ENCODE measurements around the gene EPO. TPM values are rescaled to one million over a fixed set of nuclear protein-coding genes. Genes with fewer than 3 reads are reported as not detected.

EPO gene
- total RNA-seq, 4 donors from 2014 or later: 0.97 TPM; not detected in 3

DNA sequence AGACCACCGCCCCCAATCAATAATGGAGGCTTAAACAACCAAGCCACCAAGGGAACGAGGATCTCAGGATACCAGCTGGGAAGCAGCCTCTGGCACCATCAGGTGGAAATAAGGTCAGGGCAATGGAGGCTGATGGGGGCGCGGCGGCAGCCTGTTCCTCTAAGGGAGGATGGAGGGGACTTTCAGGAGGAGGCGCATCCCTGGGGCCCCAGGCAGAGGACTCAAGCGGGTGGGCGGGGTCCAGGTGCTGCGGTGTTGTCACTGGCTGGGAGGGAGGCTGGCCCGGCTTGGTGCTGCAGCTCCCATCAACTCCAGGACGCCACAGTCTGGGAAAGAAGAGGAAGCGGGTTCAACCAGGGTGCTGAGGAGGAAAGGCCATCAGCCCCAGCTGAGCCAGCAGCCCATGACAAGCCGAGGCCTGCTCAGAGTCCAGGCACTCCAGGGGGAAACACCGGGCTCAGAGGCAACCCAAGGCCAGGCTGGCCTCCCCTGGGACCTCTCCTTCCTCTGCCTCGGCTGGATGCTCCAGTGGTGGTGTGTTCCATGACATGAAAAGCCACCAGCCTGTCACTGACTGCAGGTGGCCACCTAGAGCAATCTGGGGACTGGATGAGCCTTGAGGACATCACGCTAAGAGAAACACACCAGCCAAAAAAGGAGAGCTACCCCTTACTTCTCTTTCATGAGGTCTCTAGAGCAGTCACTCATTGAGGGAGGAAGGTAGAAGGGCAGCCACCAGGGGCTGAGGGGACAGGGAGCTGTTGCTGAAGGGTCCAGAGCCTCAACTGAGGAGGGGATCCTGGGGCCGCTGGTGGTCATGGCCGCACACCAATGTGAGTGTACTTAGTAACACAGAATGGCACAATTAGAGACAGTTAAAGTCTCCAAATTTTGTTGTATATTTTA is 30.8 kb upstream of the EPO start:
- peaks cover 48% of the 10 kb centered on the region for H3K36me3 ChIP-seq
- WGBS: 81% methylated on average over 14 of the region's 18 CpGs
- H3K27ac ChIP-seq: no peak overlapping the region
- peaks cover 40% of the 10 kb centered on the region for H3K4me1 ChIP-seq
- no peak overlapping the region for H3K4me3 ChIP-seq
- no peaks in the 10 kb centered on the region for H3K27me3 ChIP-seq
- H3K9me3 ChIP-seq: no peaks in the 10 kb centered on the region
- DNase-seq (ENCODE audit: low spot score in 2 of 2): no peak
- TF ChIP-seq, protein P1, sequence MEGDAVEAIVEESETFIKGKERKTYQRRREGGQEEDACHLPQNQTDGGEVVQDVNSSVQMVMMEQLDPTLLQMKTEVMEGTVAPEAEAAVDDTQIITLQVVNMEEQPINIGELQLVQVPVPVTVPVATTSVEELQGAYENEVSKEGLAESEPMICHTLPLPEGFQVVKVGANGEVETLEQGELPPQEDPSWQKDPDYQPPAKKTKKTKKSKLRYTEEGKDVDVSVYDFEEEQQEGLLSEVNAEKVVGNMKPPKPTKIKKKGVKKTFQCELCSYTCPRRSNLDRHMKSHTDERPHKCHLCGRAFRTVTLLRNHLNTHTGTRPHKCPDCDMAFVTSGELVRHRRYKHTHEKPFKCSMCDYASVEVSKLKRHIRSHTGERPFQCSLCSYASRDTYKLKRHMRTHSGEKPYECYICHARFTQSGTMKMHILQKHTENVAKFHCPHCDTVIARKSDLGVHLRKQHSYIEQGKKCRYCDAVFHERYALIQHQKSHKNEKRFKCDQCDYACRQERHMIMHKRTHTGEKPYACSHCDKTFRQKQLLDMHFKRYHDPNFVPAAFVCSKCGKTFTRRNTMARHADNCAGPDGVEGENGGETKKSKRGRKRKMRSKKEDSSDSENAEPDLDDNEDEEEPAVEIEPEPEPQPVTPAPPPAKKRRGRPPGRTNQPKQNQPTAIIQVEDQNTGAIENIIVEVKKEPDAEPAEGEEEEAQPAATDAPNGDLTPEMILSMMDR (IDR thresholded peaks at IDR 0.05): no peak
- TF ChIP-seq POLR2AphosphoS5 (IDR thresholded peaks at IDR 0.05): no peak
- TF ChIP-seq POLR2A (IDR thresholded peaks at IDR 0.05): no peak
- TF ChIP-seq EP300 (IDR thresholded peaks at IDR 0.05): no peak

DNA sequence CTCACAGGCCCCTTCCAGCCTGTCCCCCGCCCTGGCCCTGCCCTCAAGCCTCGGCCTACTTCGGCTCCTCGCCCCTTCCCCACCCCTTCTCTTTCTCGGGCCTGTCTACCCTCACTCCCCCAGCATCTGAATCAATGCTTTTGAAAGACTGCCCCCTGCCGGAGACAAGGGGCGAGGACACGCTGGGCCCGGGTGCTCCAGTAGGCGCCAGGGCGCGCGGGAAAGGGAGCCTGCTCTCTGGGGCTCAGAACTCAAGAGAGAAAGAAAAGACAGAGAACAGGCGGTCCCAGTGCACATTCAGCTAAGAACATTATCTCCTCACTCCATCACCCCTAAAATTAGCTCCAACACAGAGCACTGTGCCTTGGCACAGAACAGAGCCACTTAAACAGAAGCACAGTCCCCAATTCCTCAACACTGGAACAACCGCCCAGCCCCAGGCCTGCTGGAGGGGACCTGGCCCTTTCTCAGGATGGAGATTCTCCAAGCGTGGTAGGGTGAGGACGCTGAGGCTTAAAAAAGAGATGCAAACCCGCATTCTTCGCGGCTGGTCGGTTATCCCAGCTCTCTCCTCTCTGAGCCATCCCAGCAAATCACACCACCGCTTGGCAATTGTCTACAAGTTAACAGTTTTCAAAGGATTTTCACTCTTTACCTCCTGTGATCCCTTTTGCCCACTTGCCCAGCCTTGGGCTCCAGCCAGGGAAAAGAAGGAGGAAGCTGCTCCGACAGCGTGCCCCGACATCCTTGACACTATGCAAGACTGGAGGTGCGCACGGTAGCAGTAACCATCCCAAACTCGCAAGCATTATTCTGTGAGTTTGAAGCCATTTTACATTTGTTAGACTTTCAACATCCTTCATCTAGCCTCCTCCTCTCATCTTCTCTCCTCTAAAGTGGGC is 28.3 kb upstream of the EPO start:
- WGBS: 20% methylated on average over 28 of the region's 28 CpGs
- Histone ChIP-seq H3K27ac (no peak overlapping the region), H3K4me3 (peak overlapping the region; percentile 96), H3K9me3 (no peaks in the 10 kb centered on the region), H3K36me3 (peaks cover 23% of the 10 kb centered on the region), H3K4me1 (peaks cover 46% of the 10 kb centered on the region), H3K27me3 (no peaks in the 10 kb centered on the region)
- no peak for TF ChIP-seq EP300 (IDR thresholded peaks at IDR 0.05)
- TF ChIP-seq, protein P1 (IDR thresholded peaks at IDR 0.05): peak; percentile 74 to 96
- no peak for TF ChIP-seq POLR2AphosphoS5 (IDR thresholded peaks at IDR 0.05)
- peak in 1 of 2 donors; percentile 85 for DNase-seq (ENCODE audit: low spot score in 2 of 2)

DNA sequence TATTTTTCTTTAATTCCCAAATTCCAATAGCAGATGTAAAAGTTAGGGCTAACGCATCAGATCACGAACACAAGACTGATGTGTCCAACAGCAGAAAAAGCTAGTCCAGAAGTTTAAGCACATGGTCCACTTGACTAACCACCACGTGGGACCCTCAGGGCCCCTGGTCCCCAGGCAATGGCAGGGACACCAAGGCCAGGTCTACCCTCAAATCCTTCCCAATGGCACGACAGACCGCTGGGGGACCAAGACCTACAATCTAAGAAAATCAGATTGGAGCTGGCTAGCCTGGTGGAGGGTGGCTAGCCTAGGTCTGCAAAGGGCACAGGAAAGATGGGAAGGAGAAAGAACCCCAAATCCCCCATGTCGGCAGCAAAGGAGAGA is 27.7 kb upstream of the EPO start:
- WGBS: 46% methylated on average over 6 of the region's 6 CpGs
- Histone ChIP-seq H3K9me3 (no peaks in the 10 kb centered on the region), H3K36me3 (peaks cover 17% of the 10 kb centered on the region), H3K27me3 (no peaks in the 10 kb centered on the region), H3K4me3 (peak overlapping the region; percentile 96), H3K27ac (no peak overlapping the region), H3K4me1 (peaks cover 46% of the 10 kb centered on the region)
- TF ChIP-seq, protein P1 (IDR thresholded peaks at IDR 0.05): no peak
- TF ChIP-seq POLR2A (IDR thresholded peaks at IDR 0.05): no peak
- no peak for TF ChIP-seq EP300 (IDR thresholded peaks at IDR 0.05)
- no peak for TF ChIP-seq POLR2AphosphoS5 (IDR thresholded peaks at IDR 0.05)
- DNase-seq (ENCODE audit: low spot score in 2 of 2): no peak

DNA sequence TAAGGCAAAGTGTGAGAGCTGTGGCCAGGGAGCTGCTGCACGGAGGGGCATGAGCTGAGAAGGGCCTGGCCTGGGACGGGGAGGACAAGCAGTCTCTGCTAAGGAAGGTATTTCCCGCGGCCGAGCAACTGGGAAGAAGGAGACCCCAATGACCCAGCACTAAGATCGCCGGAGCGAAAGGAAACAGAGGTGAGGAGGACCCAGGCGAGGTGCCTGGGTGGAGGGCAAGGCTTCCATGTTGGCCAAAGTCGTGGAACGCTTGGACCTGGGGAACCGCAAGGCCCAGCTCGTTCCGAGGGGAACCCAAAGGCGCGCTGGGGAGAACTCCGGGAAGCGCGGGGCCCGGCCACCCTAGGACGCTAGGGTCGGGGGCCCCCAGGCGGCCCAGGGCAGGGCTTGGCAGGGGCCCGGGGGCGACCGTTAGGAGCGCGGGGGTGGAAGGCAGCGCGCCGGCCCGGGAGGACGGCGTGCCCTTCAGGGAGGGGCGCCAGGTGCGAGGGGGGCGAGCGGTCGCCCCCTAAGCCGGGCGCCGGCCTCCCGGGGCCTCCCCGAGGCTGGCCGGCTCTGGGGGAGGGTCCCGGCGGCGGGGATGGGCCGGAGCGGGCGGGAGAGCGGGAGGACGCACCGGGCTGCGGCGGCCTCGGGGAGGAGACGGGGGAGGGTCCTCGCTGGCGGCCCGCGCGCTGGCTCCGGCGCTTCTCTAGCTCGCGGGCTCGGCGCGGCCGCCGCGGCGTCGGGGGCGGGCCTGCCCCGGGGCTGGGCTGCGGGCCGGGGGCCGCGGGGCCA is 26.8 kb upstream of the EPO start:
- WGBS: 2% methylated on average over 15 of the region's 81 CpGs
- TF ChIP-seq POLR2A (IDR thresholded peaks at IDR 0.05) (no peak), EP300 (IDR thresholded peaks at IDR 0.05) (no peak), POLR2AphosphoS5 (IDR thresholded peaks at IDR 0.05) (no peak)
- TF ChIP-seq, protein P1 (IDR thresholded peaks at IDR 0.05): no peak
- DNase-seq (ENCODE audit: low spot score in 2 of 2): no peak
- H3K27me3 ChIP-seq: no peaks in the 10 kb centered on the region
- H3K36me3 ChIP-seq: peaks cover 8% of the 10 kb centered on the region
- H3K9me3 ChIP-seq: no peaks in the 10 kb centered on the region
- peaks cover 46% of the 10 kb centered on the region for H3K4me1 ChIP-seq
- peak overlapping the region; percentile 96 for H3K4me3 ChIP-seq
- peak overlapping the region; percentile 91 for H3K27ac ChIP-seq

Measured in suprapubic skin (tissue), 4 donors.